ENCODE data around the gene ZYG11A. TPM values are rescaled to one million over a fixed set of nuclear protein-coding genes. Genes with fewer than 3 reads are reported as not detected.

Gene ZYG11A
- polyA plus RNA-seq, 2 of the 4 experiments (the other 2 are of a cell fraction): 2.6 to 4.8 TPM

- no peak for TF ChIP-seq BCL3 (IDR thresholded peaks at IDR 0.05)
- no peak for TF ChIP-seq EHF (CRISPR knock-in tag; IDR thresholded peaks at IDR 0.05)
- no peak for TF ChIP-seq TFCP2L1 (CRISPR knock-in tag; IDR thresholded peaks at IDR 0.05)
- TF ChIP-seq MAX (IDR thresholded peaks at IDR 0.05): no peak
Measured at GRCh38 chr1:52914463-52914862, 71.9 kb downstream of the ZYG11A start (continued).

- FAIRE-seq (no peak), DNase-seq (ENCODE audit: low read depth in 1 of 2, low spot score in 1 of 2) (no peak), ATAC-seq (no peak)
- ChIA-PET POLR2A (no interaction called here), CTCF (interaction anchor here (1.3 kb wide), 1 partner anchor 10 kb away, joined by 3 read pairs; no protein-coding TSS in a partner anchor)
- 78% methylated on average over 2 of the region's 2 CpGs for WGBS (ENCODE audit: missing lambda C conversion rate)
- Histone ChIP-seq H3K4me2 (no peak overlapping the region), H3K27ac (no peak overlapping the region), H3K4me1 (no peaks in the 10 kb centered on the region), H3K9me3 (no peaks in the 10 kb centered on the region), H3K4me3 (no peak overlapping the region)
- no peak for TF ChIP-seq JUNB (IDR thresholded peaks at IDR 0.05)
Measured at GRCh38 chr1:52915211-52915854, 72.8 kb downstream of the ZYG11A start.

GRCh38 chr1:52915855-52916220 lies 73.3 kb downstream of the ZYG11A start:
- CTCF ChIA-PET: interaction anchor here (1.3 to 1.5 kb wide), 2 partner anchors 11 kb away, joined by 3 to 4 read pairs; no protein-coding TSS in a partner anchor
- Histone ChIP-seq H3K4me1 (no peaks in the 10 kb centered on the region), H3K27ac (no peak overlapping the region), H3K4me2 (no peak overlapping the region), H3K4me3 (no peak overlapping the region), H3K9me3 (no peaks in the 10 kb centered on the region)
- POLR2A ChIA-PET: no interaction called here
- ATAC-seq (no peak), DNase-seq (ENCODE audit: low read depth in 1 of 2, low spot score in 1 of 2) (no peak), FAIRE-seq (no peak)
- TF ChIP-seq JUNB (IDR thresholded peaks at IDR 0.05): no peak
- no peak for TF ChIP-seq PBX3 (IDR thresholded peaks at IDR 0.05)
- no peak for TF ChIP-seq HOXB5 (CRISPR knock-in tag; IDR thresholded peaks at IDR 0.05)
- WGBS (ENCODE audit: missing lambda C conversion rate): 89% methylated on average over 7 of the region's 7 CpGs

GRCh38 chr1:52916241-52916975 lies 73.8 kb downstream of the ZYG11A start:
- no peaks in the 10 kb centered on the region for H3K4me1 ChIP-seq
- no peak for TF ChIP-seq JUN (IDR thresholded peaks at IDR 0.05)
- no peak for TF ChIP-seq FOSB (CRISPR knock-in tag; IDR thresholded peaks at IDR 0.05)
- TF ChIP-seq ATOH8 (CRISPR knock-in tag; IDR thresholded peaks at IDR 0.05; ENCODE audit: low read depth): no peak
- TF ChIP-seq RCOR1 (IDR thresholded peaks at IDR 0.05; ENCODE audit: low read depth, low read length): no peak
- no peak for TF ChIP-seq ELK1 (IDR thresholded peaks at IDR 0.05; ENCODE audit: low read depth, low read length)
- no peak for TF ChIP-seq GATA3 (IDR thresholded peaks at IDR 0.05; ENCODE audit: borderline replicate concordance)
- no peak for TF ChIP-seq MYC (IDR thresholded peaks at IDR 0.05; ENCODE audit: borderline replicate concordance, low read length)
- TF ChIP-seq REST (IDR thresholded peaks at IDR 0.05): no peak
- 87% methylated on average over 7 of the region's 10 CpGs for WGBS (ENCODE audit: missing lambda C conversion rate)
- H3K27ac ChIP-seq: no peak overlapping the region
- CTCF ChIA-PET: interaction anchor here (1.3 to 1.5 kb wide), 2 partner anchors 12 to 477 kb away, joined by 3 to 4 read pairs; no protein-coding TSS in a partner anchor
- no peak overlapping the region for H3K4me3 ChIP-seq
- FAIRE-seq: no peak
- POLR2A ChIA-PET: no interaction called here
- ATAC-seq: no peak
- no peaks in the 10 kb centered on the region for H3K9me3 ChIP-seq
- H3K4me2 ChIP-seq: no peak overlapping the region
- DNase-seq (ENCODE audit: low read depth in 1 of 2, low spot score in 1 of 2): no peak

All from A549 (cell line).